HepG2 (cell line): ENCODE data around the gene TBC1D14. TPM values are rescaled to one million over a fixed set of nuclear protein-coding genes. Genes with fewer than 3 reads are reported as not detected.

ENCODE experiments used
- EED ChIP-seq: sonication (generic); formaldehyde crosslinking; IDR thresholded peaks from 2 replicates; pipeline ENCODE4 v1.5.0; 2020; ENCODE audit warnings: mild to moderate bottlenecking, missing genetic modification reagents
- FOSL1 ChIP-seq: sonication (generic); formaldehyde crosslinking; IDR thresholded peaks from 2 replicates; pipeline ENCODE4 v1.9.0; 2021; ENCODE audit warnings: missing genetic modification reagents, borderline replicate concordance
- HIVEP1 ChIP-seq: sonication (generic); formaldehyde crosslinking; IDR thresholded peaks from 2 replicates; pipeline ENCODE4 v1.4.0; 2020; ENCODE audit warnings: mild to moderate bottlenecking, missing genetic modification reagents
- HMGA1 ChIP-seq: sonication (generic); formaldehyde crosslinking; conservative IDR thresholded peaks from 2 replicates; pipeline ENCODE4 v1.4.0; 2020; ENCODE audit warnings: missing genetic modification reagents
- HOXA9 ChIP-seq: sonication (generic); formaldehyde crosslinking; IDR thresholded peaks from 2 replicates; pipeline ENCODE4 v1.8.1; 2022; ENCODE audit warnings: missing genetic modification reagents, mild to moderate bottlenecking, moderate library complexity, borderline replicate concordance
- MATR3 ChIP-seq: sonication (generic); formaldehyde crosslinking; IDR thresholded peaks from 2 replicates; pipeline ENCODE4 v1.4.0; 2020; ENCODE audit warnings: missing genetic modification reagents
- MBNL3 ChIP-seq: fragments of 250-450 bp; sonication (Bioruptor Pico); conservative IDR thresholded peaks from 2 replicates; pipeline ENCODE4 v1.8.0; 2022; ENCODE audit warnings: mild to moderate bottlenecking, inconsistent platforms
- SAP130 ChIP-seq: IDR thresholded peaks from 2 replicates; pipeline ENCODE4 v1.6.1; 2016; ENCODE audit warnings: low read depth
- ZNF143 ChIP-seq: sonication (generic); formaldehyde crosslinking; IDR thresholded peaks from 2 replicates; pipeline ENCODE4 v1.4.0; 2020; ENCODE audit warnings: missing genetic modification reagents
- polyA plus RNA-seq, 8 experiments: library from polyadenylated mRNA; depleted of rRNA in 3 of 8; stranded (reverse) in 7 of 8; unstranded in 1 of 8; fragments of >200 nt; fragmentation: Illumina TruSeq in 4 of 8; extraction: Trizol in 4 of 8; gene quantifications; 2 replicates each; pipeline versions ENCODE4 v1.2.1 to v1.2.3, GENCODE V29; 2011 to 2016; ENCODE audit warnings: low read depth in 4 of 8, missing spikeins in 1 of 8, mixed read lengths in 1 of 8; ENCODE audit not compliant: insufficient read depth in 1 of 8
- total RNA-seq, 5 experiments: library from RNA; depleted of rRNA; stranded (reverse); fragments of >200 nt; fragmentation: Illumina TruSeq; extraction: Trizol; gene quantifications; 2 replicates each; pipeline ENCODE4 v1.2.3, GENCODE V29; 2016; ENCODE audit warnings: low read depth in 1 of 5
- TF ChIP-seq, protein P1 (sequence below): sonication (generic); formaldehyde crosslinking; IDR thresholded peaks from 2 replicates; pipeline ENCODE4 v1.4.0; 2020; ENCODE audit warnings: missing genetic modification reagents
- TF ChIP-seq, protein P2 (sequence below): sonication (generic); formaldehyde crosslinking; IDR thresholded peaks from 2 replicates; pipeline ENCODE4 v1.4.0; 2020; ENCODE audit warnings: missing genetic modification reagents
- TF ChIP-seq, protein P3 (sequence below): sonication (generic); formaldehyde crosslinking; IDR thresholded peaks from 2 replicates; pipeline ENCODE4 v1.5.1; 2020; ENCODE audit warnings: missing genetic modification reagents, mild to moderate bottlenecking, borderline replicate concordance
- TF ChIP-seq, protein P4 (sequence below): sonication (generic); formaldehyde crosslinking; IDR thresholded peaks from 2 replicates; pipeline ENCODE4 v1.4.0; 2020; ENCODE audit warnings: missing genetic modification reagents
- TF ChIP-seq, protein P5 (sequence below): sonication (generic); formaldehyde crosslinking; conservative IDR thresholded peaks from 2 replicates; pipeline ENCODE4 v1.4.0; 2020; ENCODE audit warnings: missing genetic modification reagents

TBC1D14 gene
- total and polyA plus RNA-seq, 2 of the 13 experiments (the other 11 are each of a cell fraction or from before 2014, with no cell fraction given): 29.5 to 46.5 TPM

DNA sequence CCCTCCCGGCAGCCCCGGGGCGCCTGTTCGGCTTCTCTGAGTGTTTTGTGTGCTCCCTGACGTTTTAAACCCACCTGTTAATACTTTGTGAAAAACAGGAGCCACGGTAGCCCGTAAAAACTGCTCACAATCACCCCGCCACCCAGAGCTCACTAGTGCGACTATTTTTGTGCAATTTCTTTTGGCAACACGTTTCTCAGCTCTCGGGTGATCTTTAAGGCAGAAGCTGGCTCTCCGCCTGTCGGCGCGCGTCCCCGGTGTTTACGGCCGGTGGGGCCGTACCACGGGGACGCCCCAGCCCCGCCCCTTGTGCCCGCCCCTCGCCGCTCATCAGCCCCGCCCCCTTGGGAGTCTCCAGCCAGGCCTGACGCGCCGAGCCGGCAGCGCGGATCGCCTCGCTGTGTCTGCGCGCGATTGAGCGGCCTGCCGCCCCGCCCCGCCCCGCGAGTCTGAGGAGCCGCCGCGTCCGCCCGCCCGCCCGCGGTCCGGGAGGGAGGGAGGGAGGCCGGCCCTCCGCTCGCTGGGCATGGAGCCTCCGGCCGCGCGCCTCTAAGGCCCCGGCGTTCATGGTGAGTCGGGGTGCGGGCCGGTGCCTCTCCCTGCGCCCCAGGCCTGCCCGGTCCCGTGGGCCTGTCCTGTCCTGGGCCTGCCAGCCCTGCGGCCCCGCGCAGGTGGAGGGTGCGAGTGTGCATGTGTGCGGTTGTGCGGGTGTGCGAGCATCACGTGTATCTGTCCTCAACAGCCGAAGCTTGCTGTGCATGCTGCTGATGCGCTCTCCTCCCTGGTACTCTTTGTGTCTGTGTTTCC is 77.4 kb downstream of the TBC1D14 start (continued):
- TF ChIP-seq HIVEP1 (CRISPR knock-in tag) (peak; percentile 90), MBNL3 (CRISPR knock-in tag) (no peak), HMGA1 (CRISPR knock-in tag) (no peak), ZNF143 (CRISPR knock-in tag) (0 out of 2 replicates have a peak, but pooled peaks have one; percentile 32), HOXA9 (CRISPR knock-in tag) (peak; percentile 72; the same call in 1 of the 2 replicates), EED (CRISPR knock-in tag) (0 out of 2 replicates have a peak, but pooled peaks have one; percentile 35), SAP130 (peak; percentile 76), FOSL1 (CRISPR knock-in tag) (no peak), MATR3 (CRISPR knock-in tag) (no peak)
- TF ChIP-seq, protein P1, sequence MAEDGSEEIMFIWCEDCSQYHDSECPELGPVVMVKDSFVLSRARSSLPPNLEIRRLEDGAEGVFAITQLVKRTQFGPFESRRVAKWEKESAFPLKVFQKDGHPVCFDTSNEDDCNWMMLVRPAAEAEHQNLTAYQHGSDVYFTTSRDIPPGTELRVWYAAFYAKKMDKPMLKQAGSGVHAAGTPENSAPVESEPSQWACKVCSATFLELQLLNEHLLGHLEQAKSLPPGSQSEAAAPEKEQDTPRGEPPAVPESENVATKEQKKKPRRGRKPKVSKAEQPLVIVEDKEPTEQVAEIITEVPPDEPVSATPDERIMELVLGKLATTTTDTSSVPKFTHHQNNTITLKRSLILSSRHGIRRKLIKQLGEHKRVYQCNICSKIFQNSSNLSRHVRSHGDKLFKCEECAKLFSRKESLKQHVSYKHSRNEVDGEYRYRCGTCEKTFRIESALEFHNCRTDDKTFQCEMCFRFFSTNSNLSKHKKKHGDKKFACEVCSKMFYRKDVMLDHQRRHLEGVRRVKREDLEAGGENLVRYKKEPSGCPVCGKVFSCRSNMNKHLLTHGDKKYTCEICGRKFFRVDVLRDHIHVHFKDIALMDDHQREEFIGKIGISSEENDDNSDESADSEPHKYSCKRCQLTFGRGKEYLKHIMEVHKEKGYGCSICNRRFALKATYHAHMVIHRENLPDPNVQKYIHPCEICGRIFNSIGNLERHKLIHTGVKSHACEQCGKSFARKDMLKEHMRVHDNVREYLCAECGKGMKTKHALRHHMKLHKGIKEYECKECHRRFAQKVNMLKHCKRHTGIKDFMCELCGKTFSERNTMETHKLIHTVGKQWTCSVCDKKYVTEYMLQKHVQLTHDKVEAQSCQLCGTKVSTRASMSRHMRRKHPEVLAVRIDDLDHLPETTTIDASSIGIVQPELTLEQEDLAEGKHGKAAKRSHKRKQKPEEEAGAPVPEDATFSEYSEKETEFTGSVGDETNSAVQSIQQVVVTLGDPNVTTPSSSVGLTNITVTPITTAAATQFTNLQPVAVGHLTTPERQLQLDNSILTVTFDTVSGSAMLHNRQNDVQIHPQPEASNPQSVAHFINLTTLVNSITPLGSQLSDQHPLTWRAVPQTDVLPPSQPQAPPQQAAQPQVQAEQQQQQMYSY (CRISPR knock-in tag): no peak; the same call in 1 of the 2 replicates
- TF ChIP-seq, protein P2, sequence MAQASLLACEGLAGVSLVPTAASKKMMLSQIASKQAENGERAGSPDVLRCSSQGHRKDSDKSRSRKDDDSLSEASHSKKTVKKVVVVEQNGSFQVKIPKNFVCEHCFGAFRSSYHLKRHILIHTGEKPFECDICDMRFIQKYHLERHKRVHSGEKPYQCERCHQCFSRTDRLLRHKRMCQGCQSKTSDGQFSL (CRISPR knock-in tag): no peak
- TF ChIP-seq, protein P3, sequence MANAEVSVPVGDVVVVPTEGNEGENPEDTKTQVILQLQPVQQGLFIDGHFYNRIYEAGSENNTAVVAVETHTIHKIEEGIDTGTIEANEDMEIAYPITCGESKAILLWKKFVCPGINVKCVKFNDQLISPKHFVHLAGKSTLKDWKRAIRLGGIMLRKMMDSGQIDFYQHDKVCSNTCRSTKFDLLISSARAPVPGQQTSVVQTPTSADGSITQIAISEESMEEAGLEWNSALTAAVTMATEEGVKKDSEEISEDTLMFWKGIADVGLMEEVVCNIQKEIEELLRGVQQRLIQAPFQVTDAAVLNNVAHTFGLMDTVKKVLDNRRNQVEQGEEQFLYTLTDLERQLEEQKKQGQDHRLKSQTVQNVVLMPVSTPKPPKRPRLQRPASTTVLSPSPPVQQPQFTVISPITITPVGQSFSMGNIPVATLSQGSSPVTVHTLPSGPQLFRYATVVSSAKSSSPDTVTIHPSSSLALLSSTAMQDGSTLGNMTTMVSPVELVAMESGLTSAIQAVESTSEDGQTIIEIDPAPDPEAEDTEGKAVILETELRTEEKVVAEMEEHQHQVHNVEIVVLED: peak; percentile 73
- TF ChIP-seq, protein P4, sequence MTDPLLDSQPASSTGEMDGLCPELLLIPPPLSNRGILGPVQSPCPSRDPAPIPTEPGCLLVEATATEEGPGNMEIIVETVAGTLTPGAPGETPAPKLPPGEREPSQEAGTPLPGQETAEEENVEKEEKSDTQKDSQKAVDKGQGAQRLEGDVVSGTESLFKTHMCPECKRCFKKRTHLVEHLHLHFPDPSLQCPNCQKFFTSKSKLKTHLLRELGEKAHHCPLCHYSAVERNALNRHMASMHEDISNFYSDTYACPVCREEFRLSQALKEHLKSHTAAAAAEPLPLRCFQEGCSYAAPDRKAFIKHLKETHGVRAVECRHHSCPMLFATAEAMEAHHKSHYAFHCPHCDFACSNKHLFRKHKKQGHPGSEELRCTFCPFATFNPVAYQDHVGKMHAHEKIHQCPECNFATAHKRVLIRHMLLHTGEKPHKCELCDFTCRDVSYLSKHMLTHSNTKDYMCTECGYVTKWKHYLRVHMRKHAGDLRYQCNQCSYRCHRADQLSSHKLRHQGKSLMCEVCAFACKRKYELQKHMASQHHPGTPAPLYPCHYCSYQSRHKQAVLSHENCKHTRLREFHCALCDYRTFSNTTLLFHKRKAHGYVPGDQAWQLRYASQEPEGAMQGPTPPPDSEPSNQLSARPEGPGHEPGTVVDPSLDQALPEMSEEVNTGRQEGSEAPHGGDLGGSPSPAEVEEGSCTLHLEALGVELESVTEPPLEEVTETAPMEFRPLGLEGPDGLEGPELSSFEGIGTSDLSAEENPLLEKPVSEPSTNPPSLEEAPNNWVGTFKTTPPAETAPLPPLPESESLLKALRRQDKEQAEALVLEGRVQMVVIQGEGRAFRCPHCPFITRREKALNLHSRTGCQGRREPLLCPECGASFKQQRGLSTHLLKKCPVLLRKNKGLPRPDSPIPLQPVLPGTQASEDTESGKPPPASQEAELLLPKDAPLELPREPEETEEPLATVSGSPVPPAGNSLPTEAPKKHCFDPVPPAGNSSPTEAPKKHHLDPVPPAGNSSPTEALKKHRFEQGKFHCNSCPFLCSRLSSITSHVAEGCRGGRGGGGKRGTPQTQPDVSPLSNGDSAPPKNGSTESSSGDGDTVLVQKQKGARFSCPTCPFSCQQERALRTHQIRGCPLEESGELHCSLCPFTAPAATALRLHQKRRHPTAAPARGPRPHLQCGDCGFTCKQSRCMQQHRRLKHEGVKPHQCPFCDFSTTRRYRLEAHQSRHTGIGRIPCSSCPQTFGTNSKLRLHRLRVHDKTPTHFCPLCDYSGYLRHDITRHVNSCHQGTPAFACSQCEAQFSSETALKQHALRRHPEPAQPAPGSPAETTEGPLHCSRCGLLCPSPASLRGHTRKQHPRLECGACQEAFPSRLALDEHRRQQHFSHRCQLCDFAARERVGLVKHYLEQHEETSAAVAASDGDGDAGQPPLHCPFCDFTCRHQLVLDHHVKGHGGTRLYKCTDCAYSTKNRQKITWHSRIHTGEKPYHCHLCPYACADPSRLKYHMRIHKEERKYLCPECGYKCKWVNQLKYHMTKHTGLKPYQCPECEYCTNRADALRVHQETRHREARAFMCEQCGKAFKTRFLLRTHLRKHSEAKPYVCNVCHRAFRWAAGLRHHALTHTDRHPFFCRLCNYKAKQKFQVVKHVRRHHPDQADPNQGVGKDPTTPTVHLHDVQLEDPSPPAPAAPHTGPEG (CRISPR knock-in tag): peak; percentile 90
- TF ChIP-seq, protein P5, sequence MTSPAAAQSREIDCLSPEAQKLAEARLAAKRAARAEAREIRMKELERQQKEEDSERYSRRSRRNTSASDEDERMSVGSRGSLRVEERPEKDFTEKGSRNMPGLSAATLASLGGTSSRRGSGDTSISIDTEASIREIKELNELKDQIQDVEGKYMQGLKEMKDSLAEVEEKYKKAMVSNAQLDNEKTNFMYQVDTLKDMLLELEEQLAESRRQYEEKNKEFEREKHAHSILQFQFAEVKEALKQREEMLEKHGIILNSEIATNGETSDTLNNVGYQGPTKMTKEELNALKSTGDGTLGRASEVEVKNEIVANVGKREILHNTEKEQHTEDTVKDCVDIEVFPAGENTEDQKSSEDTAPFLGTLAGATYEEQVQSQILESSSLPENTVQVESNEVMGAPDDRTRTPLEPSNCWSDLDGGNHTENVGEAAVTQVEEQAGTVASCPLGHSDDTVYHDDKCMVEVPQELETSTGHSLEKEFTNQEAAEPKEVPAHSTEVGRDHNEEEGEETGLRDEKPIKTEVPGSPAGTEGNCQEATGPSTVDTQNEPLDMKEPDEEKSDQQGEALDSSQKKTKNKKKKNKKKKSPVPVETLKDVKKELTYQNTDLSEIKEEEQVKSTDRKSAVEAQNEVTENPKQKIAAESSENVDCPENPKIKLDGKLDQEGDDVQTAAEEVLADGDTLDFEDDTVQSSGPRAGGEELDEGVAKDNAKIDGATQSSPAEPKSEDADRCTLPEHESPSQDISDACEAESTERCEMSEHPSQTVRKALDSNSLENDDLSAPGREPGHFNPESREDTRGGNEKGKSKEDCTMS (CRISPR knock-in tag): no peak
